Neuronal stem cell (in vitro differentiated cells): ENCODE data around the gene CTNNA1.

Source experiments
- DNase-seq: peaks from one replicate; pipeline ENCODE4 v3.0.0-alpha.2; 2013; ENCODE audit warnings: low spot score
- H2AFZ ChIP-seq: one replicate; pipeline ENCODE4 v1.6.1; 2013; ENCODE audit warnings: mild to moderate bottlenecking, low read length, inconsistent platforms
- H2AK5ac ChIP-seq: 2 replicates; pipeline ENCODE4 v1.6.1; 2013; ENCODE audit warnings: low read depth, mild to moderate bottlenecking, inconsistent platforms, low read length, moderate library complexity, mixed read lengths
- H2BK120ac ChIP-seq: 2 replicates; pipeline ENCODE4 v1.6.1; 2013; ENCODE audit warnings: low read depth, mild to moderate bottlenecking, inconsistent platforms, low read length, moderate library complexity, mixed read lengths
- H2BK12ac ChIP-seq: one replicate; pipeline ENCODE4 v1.6.1; 2013; ENCODE audit warnings: low read length, inconsistent platforms
- H2BK15ac ChIP-seq: 2 replicates; pipeline ENCODE4 v1.6.1; 2013; ENCODE audit warnings: mild to moderate bottlenecking, low read length, inconsistent platforms, mixed read lengths
- H2BK5ac ChIP-seq: one replicate; pipeline ENCODE4 v1.6.1; 2013; ENCODE audit warnings: inconsistent platforms, mild to moderate bottlenecking, low read length, moderate library complexity
- H3K14ac ChIP-seq: one replicate; pipeline ENCODE4 v1.6.1; 2013; ENCODE audit warnings: low read length, inconsistent platforms
- H3K18ac ChIP-seq: 2 replicates; pipeline ENCODE4 v1.6.1; 2013; ENCODE audit warnings: low read length, inconsistent platforms
- H3K23ac ChIP-seq: 2 replicates; pipeline ENCODE4 v1.6.1; 2013; ENCODE audit warnings: low read depth, mild to moderate bottlenecking, mixed read lengths, low read length, inconsistent platforms; ENCODE audit not compliant: poor library complexity
- H3K27ac ChIP-seq: replicated peaks from 3 replicates; pipeline ENCODE4 v1.5.1; 2013; ENCODE audit warnings: low read length, inconsistent platforms
- H3K27me3 ChIP-seq, 3 experiments: 2 replicates each; pipeline ENCODE4 v1.6.1; 2013; ENCODE audit warnings: low read length in 3 of 3, mild to moderate bottlenecking in 2 of 3, inconsistent platforms in 1 of 3, low read depth in 1 of 3, mixed read lengths in 1 of 3, moderate library complexity in 1 of 3; ENCODE audit not compliant: control insufficient read depth in 3 of 3, insufficient read depth in 3 of 3
- H3K36me3 ChIP-seq, 2 donors: replicated peaks in 1 of 2; 2 replicates each; pipeline ENCODE4 v1.6.1; 2013; ENCODE audit warnings: low read length in 2 of 2; ENCODE audit not compliant: control insufficient read depth in 2 of 2, insufficient read depth in 2 of 2
- H3K4ac ChIP-seq: 2 replicates; pipeline ENCODE4 v1.6.1; 2013; ENCODE audit warnings: inconsistent platforms, mild to moderate bottlenecking, low read length, moderate library complexity
- H3K4me1 ChIP-seq, 2 donors: 1 replicate in 1 of 2; 2 replicates in 1 of 2; pipeline ENCODE4 v1.6.1; 2013; ENCODE audit warnings: low read length in 2 of 2, low read depth in 1 of 2; ENCODE audit not compliant: control insufficient read depth in 2 of 2, insufficient read depth in 1 of 2
- H3K4me2 ChIP-seq: one replicate; pipeline ENCODE4 v1.6.1; 2013; ENCODE audit warnings: mild to moderate bottlenecking, low read length, inconsistent platforms; ENCODE audit not compliant: insufficient read depth, poor library complexity, severe bottlenecking
- H3K4me3 ChIP-seq, 2 donors: 2 replicates each; pipeline ENCODE4 v1.5.1; 2013; ENCODE audit warnings: low read length in 2 of 2, mild to moderate bottlenecking in 2 of 2, inconsistent platforms in 1 of 2, moderate library complexity in 1 of 2
- H3K79me1 ChIP-seq: one replicate; pipeline ENCODE4 v1.6.1; 2013; ENCODE audit warnings: low read depth, mild to moderate bottlenecking, inconsistent platforms, low read length, moderate library complexity
- H3K9ac ChIP-seq: one replicate; pipeline ENCODE4 v1.6.1; 2013; ENCODE audit warnings: mild to moderate bottlenecking, low read depth, low read length, inconsistent platforms; ENCODE audit not compliant: poor library complexity
- H3K9me3 ChIP-seq, 2 donors: replicated peaks in 1 of 2; 2 replicates each; pipeline versions ENCODE3 to v1.6.1; 2013; ENCODE audit warnings: low read length in 2 of 2, mild to moderate bottlenecking in 2 of 2, inconsistent platforms in 1 of 2, low read depth in 1 of 2, mixed read lengths in 1 of 2, moderate library complexity in 1 of 2; ENCODE audit not compliant: control insufficient read depth in 2 of 2, insufficient read depth in 1 of 2
- H4K8ac ChIP-seq: one replicate; pipeline ENCODE4 v1.6.1; 2013; ENCODE audit warnings: low read depth, mild to moderate bottlenecking, inconsistent platforms, low read length, moderate library complexity
- H4K91ac ChIP-seq: one replicate; pipeline ENCODE4 v1.6.1; 2013; ENCODE audit warnings: low read length, low read depth, mild to moderate bottlenecking, inconsistent platforms; ENCODE audit not compliant: poor library complexity
- WGBS, 2 donors: extraction: QIAGEN DNeasy Blood & Tissue Kit; methylation state at CpG; one replicate each; pipeline ENCODE4 v1.1.7; 2013; ENCODE audit warnings: missing lambda C conversion rate in 2 of 2, mixed read lengths in 1 of 2; ENCODE audit not compliant: insufficient read length in 2 of 2, insufficient replicate concordance in 1 of 2; ENCODE audit errors: extremely low coverage in 2 of 2; 5-methylcytosine and 5-hydroxymethylcytosine counted together

CTNNA1 gene

DNA sequence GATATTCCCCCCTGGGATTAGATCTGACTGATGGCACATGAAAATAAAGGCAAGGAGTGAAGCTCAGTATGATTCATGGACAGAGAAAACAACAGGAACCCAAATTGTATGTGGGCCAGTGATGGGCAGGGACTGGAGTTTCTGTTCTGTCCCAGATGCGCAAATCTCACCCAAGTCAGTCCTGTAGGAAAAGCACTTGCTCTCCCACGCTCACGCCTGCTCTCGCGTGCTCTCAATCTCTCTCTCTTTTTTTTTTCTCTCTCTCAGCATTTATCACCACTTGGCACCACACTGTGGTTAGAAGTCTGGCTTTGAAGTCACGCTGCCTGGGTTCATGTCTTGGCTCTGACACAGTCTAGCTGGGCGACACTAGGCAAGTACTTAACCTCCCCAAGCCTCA is 228.4 kb downstream of the CTNNA1 start:
- DNase-seq = no peak

DNA sequence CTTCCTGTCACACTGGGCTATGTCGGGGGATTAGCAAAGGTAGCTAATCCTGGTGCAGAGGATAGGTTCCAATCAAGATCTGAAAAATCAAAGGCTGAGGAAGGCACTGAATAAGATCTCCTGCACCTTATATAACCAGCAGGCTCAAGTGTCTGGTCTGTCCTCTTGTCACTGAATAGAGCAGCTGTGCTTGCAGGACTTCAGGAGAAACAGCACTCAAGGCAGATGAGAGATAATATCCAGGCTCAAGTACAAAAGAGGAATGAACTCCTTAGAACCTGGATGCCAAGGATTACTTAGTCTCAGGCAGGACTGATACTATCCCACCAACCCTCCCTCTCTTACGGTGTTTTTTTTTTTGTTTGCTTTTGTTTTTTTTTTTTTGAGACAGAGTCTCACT is 230.8 kb downstream of the CTNNA1 start:
- no peak overlapping the region for H3K9ac ChIP-seq
- H3K79me1 ChIP-seq = no peaks in the 10 kb centered on the region
- H3K36me3 ChIP-seq = no peaks in the 10 kb centered on the region
- no peak overlapping the region for H4K8ac ChIP-seq
- no peak overlapping the region for H3K23ac ChIP-seq
- H2AFZ ChIP-seq = no peak overlapping the region
- no peak overlapping the region for H2BK12ac ChIP-seq
- no peak overlapping the region for H2AK5ac ChIP-seq
- no peak overlapping the region for H3K14ac ChIP-seq
- DNase-seq = no peak
- H3K27me3 ChIP-seq = no peaks in the 10 kb centered on the region
- no peaks in the 10 kb centered on the region for H3K4me1 ChIP-seq
- no peak overlapping the region for H2BK120ac ChIP-seq
- H3K4ac ChIP-seq = no peak overlapping the region
- no peak overlapping the region for H2BK5ac ChIP-seq
- no peak overlapping the region for H3K4me3 ChIP-seq
- H2BK15ac ChIP-seq = no peak overlapping the region
- H4K91ac ChIP-seq = no peak overlapping the region
- no peaks in the 10 kb centered on the region for H3K9me3 ChIP-seq
- H3K18ac ChIP-seq = no peak overlapping the region
- no peak overlapping the region for H3K4me2 ChIP-seq
- H3K27ac ChIP-seq = no peak overlapping the region
- WGBS, 2 donors = no CpG with 5 or more reads among the region's 2 CpGs

More for the DNA sequence above, 228.4 kb downstream of the CTNNA1 start:
- Histone ChIP-seq H3K9me3 (no peaks in the 10 kb centered on the region), H3K4ac (no peak overlapping the region), H3K18ac (no peak overlapping the region), H3K36me3 (peaks cover 0 to 2% of the 10 kb centered on the region in 2 donors), H3K27me3 (no peaks in the 10 kb centered on the region), H3K79me1 (no peaks in the 10 kb centered on the region), H2BK120ac (no peak overlapping the region), H3K14ac (no peak overlapping the region), H4K91ac (no peak overlapping the region), H3K4me3 (no peak overlapping the region), H3K4me1 (peaks cover 0 to 4% of the 10 kb centered on the region in 2 donors), H2BK5ac (no peak overlapping the region), H2AFZ (no peak overlapping the region), H4K8ac (no peak overlapping the region), H2AK5ac (no peak overlapping the region), H3K4me2 (no peak overlapping the region), H3K23ac (no peak overlapping the region), H2BK12ac (no peak overlapping the region), H2BK15ac (no peak overlapping the region), H3K9ac (no peak overlapping the region), H3K27ac (no peak overlapping the region)
- no CpG with 5 or more reads among the region's 7 CpGs for WGBS, 2 donors
